GM11168 (cell line): Measurements from ENCODE around the gene DPM3.
"Not testable (repeated sequence)": the region's sequence is repeated elsewhere in the genome, so short reads cannot be mapped to it uniquely, and the experiment has no call there.

Experiments
- in situ Hi-C: fragments of 300-500 bp; cut with MboI; formaldehyde crosslinking; loops from one replicate; pipeline ENCODE4 v1.12.0; 2022; ENCODE audit warnings: low sequenced_read_pairs; ENCODE audit not compliant: unreplicated experiment

Gene DPM3

GRCh38 chr1:155127105-155127966 is 13.0 kb downstream of the DPM3 start, which contains the start of gene EFNA1:
EFNA1 (plus strand) TSS chr1:155127876; CDS start chr1:155127978, 102 bp downstream.
- in situ Hi-C loops = no loop called here

- in situ Hi-C loops = no loop called here
Observed at GRCh38 chr1:155126556-155127104, 13.7 kb downstream of the DPM3 start.

- in situ Hi-C loops = no loop called here
Observed at GRCh38 chr1:155125946-155126555, 14.3 kb downstream of the DPM3 start.

GRCh38 chr1:155125511-155125945 is 14.8 kb downstream of the DPM3 start:
- in situ Hi-C loops = no loop called here

- in situ Hi-C loops = no loop called here
Observed at GRCh38 chr1:155124503-155125463, 15.5 kb downstream of the DPM3 start.

GRCh38 chr1:155123801-155124200 is 16.5 kb downstream of the DPM3 start:
- in situ Hi-C loops = no loop called here

- in situ Hi-C loops = no loop called here
Observed at GRCh38 chr1:155122308-155122707, 18.0 kb downstream of the DPM3 start.

GRCh38 chr1:155121249-155121648 is 19.1 kb downstream of the DPM3 start:
- in situ Hi-C loops = no loop called here

GRCh38 chr1:155120253-155120652 is 20.1 kb downstream of the DPM3 start:
- in situ Hi-C loops = no loop called here

GRCh38 chr1:155118090-155118489 is 22.2 kb downstream of the DPM3 start:
- in situ Hi-C loops = not testable (repeated sequence)

- in situ Hi-C loops = no loop called here
Observed at GRCh38 chr1:155117610-155118009, 22.7 kb downstream of the DPM3 start.

- in situ Hi-C loops = no loop called here
Observed at GRCh38 chr1:155116113-155116764, 24.1 kb downstream of the DPM3 start.

- in situ Hi-C loops = no loop called here
Observed at GRCh38 chr1:155113450-155113980, 26.8 kb downstream of the DPM3 start.

GRCh38 chr1:155110826-155111225 is 29.5 kb downstream of the DPM3 start:
- in situ Hi-C loops = no loop called here

GRCh38 chr1:155110381-155110780 is 29.9 kb downstream of the DPM3 start:
- in situ Hi-C loops = no loop called here

GRCh38 chr1:155108296-155108695 is 32.0 kb downstream of the DPM3 start:
- in situ Hi-C loops = no loop called here

GRCh38 chr1:155107309-155108264 is 32.7 kb downstream of the DPM3 start:
- in situ Hi-C loops = no loop called here

- in situ Hi-C loops = no loop called here
Observed at GRCh38 chr1:155106862-155107261, 33.5 kb downstream of the DPM3 start.
